ENCODE results near the gene SYNE1. TPM values are rescaled to one million over a fixed set of nuclear protein-coding genes. Genes with fewer than 3 reads are reported as not detected.

Gene SYNE1
- total and polyA plus RNA-seq, 2 of the 8 experiments (the other 6 are each of a cell fraction or from before 2014, with no cell fraction given) = 2.8 to 5.5 TPM

- Histone ChIP-seq H3K23ac (ENCODE audit: insufficient read length) (no peak overlapping the region), H2BK5ac (ENCODE audit: low read depth, low read length) (no peak overlapping the region), H3K4me2 (ENCODE audit: insufficient read depth in 1 of 2, low read depth in 2 of 2, low read length in 2 of 2) (no peak overlapping the region), H3K14ac (ENCODE audit: insufficient read length) (no peak overlapping the region), H3K36me3 (ENCODE audit: control insufficient read depth in 2 of 4, insufficient read depth in 4 of 4, low read length in 3 of 4) (no peaks in the 10 kb centered on the region), H3K4me1 (replicated peaks in 1 of 4; ENCODE audit: control insufficient read depth in 3 of 4, insufficient read depth in 4 of 4, low read length in 3 of 4) (no peaks in the 10 kb centered on the region), H2BK20ac (ENCODE audit: low read length) (no peak overlapping the region), H3K4me3 (ENCODE audit: extremely low read depth in 1 of 4, insufficient read depth in 2 of 4, low read depth in 3 of 4, low read length in 4 of 4) (no peak overlapping the region), H3K56ac (replicated peaks; ENCODE audit: insufficient read length, low read depth, low read length) (no peak overlapping the region), H3K18ac (ENCODE audit: extremely low read depth, low read length) (no peak overlapping the region), H3K23me2 (ENCODE audit: low read depth, low read length) (no peaks in the 10 kb centered on the region), H4K8ac (ENCODE audit: extremely low read depth, insufficient read depth, low read length) (no peak overlapping the region), H4K91ac (replicated peaks; ENCODE audit: insufficient read length, low read length) (no peak overlapping the region), H3K79me2 (ENCODE audit: control insufficient read depth in 1 of 2, insufficient read depth in 2 of 2, low read length in 2 of 2) (no peaks in the 10 kb centered on the region), H3K4ac (replicated peaks; ENCODE audit: insufficient read length, low read depth, low read length) (no peak overlapping the region), H2AK5ac (ENCODE audit: low read depth, low read length) (no peak overlapping the region), H2BK15ac (ENCODE audit: low read length) (no peak overlapping the region), H2BK120ac (replicated peaks; ENCODE audit: low read depth, low read length) (no peak overlapping the region), H3K9me3 (ENCODE audit: insufficient read depth in 2 of 2, low read depth in 1 of 2, low read length in 1 of 2) (no peaks in the 10 kb centered on the region), H3K9ac (replicated peaks in 1 of 4; ENCODE audit: extremely low read depth in 1 of 4, low read depth in 3 of 4, low read length in 3 of 4) (no peak overlapping the region), H4K5ac (ENCODE audit: insufficient read length, low read depth, low read length) (no peak overlapping the region), H3K27me3 (replicated peaks in 1 of 4; ENCODE audit: control insufficient read depth in 3 of 4, extremely low read depth in 1 of 4, insufficient read depth in 3 of 4, low read length in 3 of 4) (no peaks in the 10 kb centered on the region), H2AFZ (ENCODE audit: low read length) (no peak overlapping the region), H4K20me1 (replicated peaks in 1 of 2; ENCODE audit: control insufficient read depth in 1 of 2, insufficient read depth in 2 of 2, low read length in 2 of 2) (no peaks in the 10 kb centered on the region), H3K79me1 (ENCODE audit: low read depth, low read length) (no peaks in the 10 kb centered on the region), H2BK12ac (ENCODE audit: low read depth, low read length) (no peak overlapping the region), H3K27ac (ENCODE audit: low read depth, low read length) (no peak overlapping the region)
- FAIRE-seq (no peak), DNase-seq (ENCODE audit: low read depth in 1 of 2, low spot score in 2 of 2) (no peak)
- CTCF ChIA-PET (ENCODE audit: partially characterized antibody) = interaction anchor here (0.7 kb wide), 1 partner anchor 9 kb away, joined by 3 read pairs; no protein-coding TSS in a partner anchor
- POLR2A ChIA-PET (ENCODE audit: partially characterized antibody) = no interaction called here
- TF ChIP-seq TEAD4 (IDR thresholded peaks at IDR 0.05; ENCODE audit: low read depth, low read length) (no peak), CHD2 (IDR thresholded peaks at IDR 0.05; ENCODE audit: low read length) (no peak), FOSL1 (IDR thresholded peaks at IDR 0.05; ENCODE audit: insufficient read depth, low read depth, low read length) (no peak), TCF12 (IDR thresholded peaks at IDR 0.05; ENCODE audit: low read depth, low read length) (no peak), E2F6 (IDR thresholded peaks at IDR 0.05) (no peak), SRF (IDR thresholded peaks at IDR 0.05; ENCODE audit: low read depth, low read length) (no peak), RNF2 (IDR thresholded peaks at IDR 0.05; ENCODE audit: borderline replicate concordance, low read depth, low read length, missing control alignments, poor library complexity, severe bottlenecking) (no peak), TAF7 (optimal IDR thresholded peaks at IDR 0.05; ENCODE audit: borderline replicate concordance, low read depth, low read length) (no peak), CHD1 (IDR thresholded peaks at IDR 0.05; ENCODE audit: low read depth, low read length) (no peak), BRCA1 (IDR thresholded peaks at IDR 0.05; ENCODE audit: low read depth, low read length) (no peak), MAFK (IDR thresholded peaks at IDR 0.05; ENCODE audit: low read depth, low read length) (no peak), SP2 (IDR thresholded peaks at IDR 0.05; ENCODE audit: low read length) (no peak), TAF1 (IDR thresholded peaks at IDR 0.05; ENCODE audit: low read depth, low read length) (no peak), GABPA (IDR thresholded peaks at IDR 0.05; ENCODE audit: borderline replicate concordance, insufficient read depth, low read length) (no peak), NRF1 (IDR thresholded peaks at IDR 0.05; ENCODE audit: low read depth, low read length) (no peak), POU5F1 (IDR thresholded peaks at IDR 0.05; ENCODE audit: low read depth, low read length) (no peak)
Measured at GRCh38 chr6:152398993-152399392, 238.2 kb downstream of the SYNE1 start.

Measured in H1 (cell line).